ENCODE results near the gene MNT.

DNA sequence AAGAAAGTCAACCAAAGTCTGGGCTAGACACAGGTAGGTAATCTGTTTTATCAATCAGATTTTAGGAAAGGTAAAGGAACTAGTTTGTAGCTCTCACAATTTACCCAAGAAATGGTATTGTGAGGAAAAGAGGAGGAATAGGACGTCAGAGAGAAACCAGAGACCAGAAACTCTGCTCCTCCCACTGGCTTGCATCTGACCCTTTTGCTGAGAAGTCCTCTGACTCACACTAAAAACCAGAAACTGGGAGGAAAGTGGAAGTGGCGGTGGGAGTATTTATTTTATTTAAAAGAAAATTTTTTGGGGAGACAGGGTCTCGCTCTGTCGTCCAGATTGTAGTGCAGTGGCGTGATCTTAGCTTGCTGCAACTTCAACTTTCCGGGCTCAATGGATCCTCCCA lies 38.0 kb upstream of the MNT start:
- TF ChIP-seq, protein P1, sequence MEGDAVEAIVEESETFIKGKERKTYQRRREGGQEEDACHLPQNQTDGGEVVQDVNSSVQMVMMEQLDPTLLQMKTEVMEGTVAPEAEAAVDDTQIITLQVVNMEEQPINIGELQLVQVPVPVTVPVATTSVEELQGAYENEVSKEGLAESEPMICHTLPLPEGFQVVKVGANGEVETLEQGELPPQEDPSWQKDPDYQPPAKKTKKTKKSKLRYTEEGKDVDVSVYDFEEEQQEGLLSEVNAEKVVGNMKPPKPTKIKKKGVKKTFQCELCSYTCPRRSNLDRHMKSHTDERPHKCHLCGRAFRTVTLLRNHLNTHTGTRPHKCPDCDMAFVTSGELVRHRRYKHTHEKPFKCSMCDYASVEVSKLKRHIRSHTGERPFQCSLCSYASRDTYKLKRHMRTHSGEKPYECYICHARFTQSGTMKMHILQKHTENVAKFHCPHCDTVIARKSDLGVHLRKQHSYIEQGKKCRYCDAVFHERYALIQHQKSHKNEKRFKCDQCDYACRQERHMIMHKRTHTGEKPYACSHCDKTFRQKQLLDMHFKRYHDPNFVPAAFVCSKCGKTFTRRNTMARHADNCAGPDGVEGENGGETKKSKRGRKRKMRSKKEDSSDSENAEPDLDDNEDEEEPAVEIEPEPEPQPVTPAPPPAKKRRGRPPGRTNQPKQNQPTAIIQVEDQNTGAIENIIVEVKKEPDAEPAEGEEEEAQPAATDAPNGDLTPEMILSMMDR (IDR thresholded peaks at IDR 0.05; ENCODE audit: poor library complexity, severe bottlenecking): no peak
- TF ChIP-seq POLR2AphosphoS5 (IDR thresholded peaks at IDR 0.05) (no peak), SMC3 (conservative IDR thresholded peaks at IDR 0.05; ENCODE audit: poor library complexity) (no peak), TAF1 (IDR thresholded peaks at IDR 0.05; ENCODE audit: low read depth) (no peak), RAD21 (conservative IDR thresholded peaks at IDR 0.05) (no peak)
- TF ChIP-seq, protein P2, sequence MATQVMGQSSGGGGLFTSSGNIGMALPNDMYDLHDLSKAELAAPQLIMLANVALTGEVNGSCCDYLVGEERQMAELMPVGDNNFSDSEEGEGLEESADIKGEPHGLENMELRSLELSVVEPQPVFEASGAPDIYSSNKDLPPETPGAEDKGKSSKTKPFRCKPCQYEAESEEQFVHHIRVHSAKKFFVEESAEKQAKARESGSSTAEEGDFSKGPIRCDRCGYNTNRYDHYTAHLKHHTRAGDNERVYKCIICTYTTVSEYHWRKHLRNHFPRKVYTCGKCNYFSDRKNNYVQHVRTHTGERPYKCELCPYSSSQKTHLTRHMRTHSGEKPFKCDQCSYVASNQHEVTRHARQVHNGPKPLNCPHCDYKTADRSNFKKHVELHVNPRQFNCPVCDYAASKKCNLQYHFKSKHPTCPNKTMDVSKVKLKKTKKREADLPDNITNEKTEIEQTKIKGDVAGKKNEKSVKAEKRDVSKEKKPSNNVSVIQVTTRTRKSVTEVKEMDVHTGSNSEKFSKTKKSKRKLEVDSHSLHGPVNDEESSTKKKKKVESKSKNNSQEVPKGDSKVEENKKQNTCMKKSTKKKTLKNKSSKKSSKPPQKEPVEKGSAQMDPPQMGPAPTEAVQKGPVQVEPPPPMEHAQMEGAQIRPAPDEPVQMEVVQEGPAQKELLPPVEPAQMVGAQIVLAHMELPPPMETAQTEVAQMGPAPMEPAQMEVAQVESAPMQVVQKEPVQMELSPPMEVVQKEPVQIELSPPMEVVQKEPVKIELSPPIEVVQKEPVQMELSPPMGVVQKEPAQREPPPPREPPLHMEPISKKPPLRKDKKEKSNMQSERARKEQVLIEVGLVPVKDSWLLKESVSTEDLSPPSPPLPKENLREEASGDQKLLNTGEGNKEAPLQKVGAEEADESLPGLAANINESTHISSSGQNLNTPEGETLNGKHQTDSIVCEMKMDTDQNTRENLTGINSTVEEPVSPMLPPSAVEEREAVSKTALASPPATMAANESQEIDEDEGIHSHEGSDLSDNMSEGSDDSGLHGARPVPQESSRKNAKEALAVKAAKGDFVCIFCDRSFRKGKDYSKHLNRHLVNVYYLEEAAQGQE (IDR thresholded peaks at IDR 0.05; ENCODE audit: borderline replicate concordance): no peak

Data from neural cell (in vitro differentiated cells).